Measurements from ENCODE around the gene RPL32.
A peak's percentile ranks its signal among the peaks of the same experiment; 100 is the strongest.

Gene RPL32

GRCh38 chr3:12815078-12815477 is 26.3 kb downstream of the RPL32 start:
- no peak overlapping the region for H3K4me3 ChIP-seq (ENCODE audit: low read length)
- no peak for DNase-seq (ENCODE audit: low read depth, low spot score)

- no peak for DNase-seq (ENCODE audit: low read depth, low spot score)
- H3K4me3 ChIP-seq (ENCODE audit: low read length): no peak overlapping the region
Measured at GRCh38 chr3:12813967-12814366, 27.4 kb downstream of the RPL32 start.

GRCh38 chr3:12812812-12813211 is 28.6 kb downstream of the RPL32 start:
- no peak overlapping the region for H3K4me3 ChIP-seq (ENCODE audit: low read length)
- no peak for DNase-seq (ENCODE audit: low read depth, low spot score)

GRCh38 chr3:12810961-12811360 is 30.4 kb downstream of the RPL32 start:
- no peak for DNase-seq (ENCODE audit: low read depth, low spot score)
- no peak overlapping the region for H3K4me3 ChIP-seq (ENCODE audit: low read length)

- peak overlapping the region; percentile 40 for H3K4me3 ChIP-seq (ENCODE audit: low read length)
- DNase-seq (ENCODE audit: low read depth, low spot score): peak; percentile 74
Measured at GRCh38 chr3:12810013-12810780, 31.2 kb downstream of the RPL32 start.

- DNase-seq (ENCODE audit: low read depth, low spot score): no peak
- no peak overlapping the region; the same call in 1 of the 2 replicates for H3K4me3 ChIP-seq (ENCODE audit: low read length)
Measured at GRCh38 chr3:12809435-12809834, 31.9 kb downstream of the RPL32 start.

- DNase-seq (ENCODE audit: low read depth, low spot score): no peak
- H3K4me3 ChIP-seq (ENCODE audit: low read length): no peak overlapping the region
Measured at GRCh38 chr3:12809001-12809400, 32.4 kb downstream of the RPL32 start.

- DNase-seq (ENCODE audit: low read depth, low spot score): no peak
- H3K4me3 ChIP-seq (ENCODE audit: low read length): no peak overlapping the region
Measured at GRCh38 chr3:12808587-12808986, 32.8 kb downstream of the RPL32 start.

- DNase-seq (ENCODE audit: low read depth, low spot score): no peak
- H3K4me3 ChIP-seq (ENCODE audit: low read length): no peak overlapping the region
Measured at GRCh38 chr3:12807601-12808359, 33.6 kb downstream of the RPL32 start.

- H3K4me3 ChIP-seq (ENCODE audit: low read length): no peak overlapping the region
- no peak for DNase-seq (ENCODE audit: low read depth, low spot score)
Measured at GRCh38 chr3:12807066-12807465, 34.3 kb downstream of the RPL32 start.

GRCh38 chr3:12803371-12803770 is 38.0 kb downstream of the RPL32 start:
- no peak for DNase-seq (ENCODE audit: low read depth, low spot score)

GRCh38 chr3:12799525-12800440 is 41.6 kb downstream of the RPL32 start:
- DNase-seq (ENCODE audit: low read depth, low spot score): no peak
- no peak overlapping the region for H3K4me3 ChIP-seq (ENCODE audit: low read length)

More at GRCh38 chr3:12803371-12803770, 38.0 kb downstream of the RPL32 start:
- no peak overlapping the region for H3K4me3 ChIP-seq (ENCODE audit: low read length)

- DNase-seq (ENCODE audit: low read depth, low spot score): no peak
- H3K4me3 ChIP-seq (ENCODE audit: low read length): no peak overlapping the region
Measured at GRCh38 chr3:12798559-12799179, 42.7 kb downstream of the RPL32 start.

GRCh38 chr3:12797892-12798558 is 43.3 kb downstream of the RPL32 start:
- no peak for DNase-seq (ENCODE audit: low read depth, low spot score)
- no peak overlapping the region for H3K4me3 ChIP-seq (ENCODE audit: low read length)

GRCh38 chr3:12797124-12797891 is 44.1 kb downstream of the RPL32 start:
- H3K4me3 ChIP-seq (ENCODE audit: low read length): peak overlapping the region; percentile 65
- no peak for DNase-seq (ENCODE audit: low read depth, low spot score)

- peak within 1 kb of the TSS; percentile 65 for H3K4me3 ChIP-seq (ENCODE audit: low read length)
Measured at GRCh38 chr3:12796171-12797123, 44.9 kb downstream of the RPL32 start, which contains the start of gene CAND2. Gene CAND2 (plus strand): TSS chr3:12796680. CDS start chr3:12796721, 41 bp downstream.

GRCh38 chr3:12793701-12794100 is 47.7 kb downstream of the RPL32 start:
- no peak overlapping the region for H3K4me3 ChIP-seq (ENCODE audit: low read length)
- DNase-seq (ENCODE audit: low read depth, low spot score): no peak

More at GRCh38 chr3:12796171-12797123, 44.9 kb downstream of the RPL32 start, which contains the start of gene CAND2:
- DNase-seq (ENCODE audit: low read depth, low spot score): peak; percentile 25

Data from Jurkat, Clone E6-1 (cell line).